Endodermal cell (in vitro differentiated cells): Measurements from ENCODE around the gene AKAP13. TPM values are rescaled to one million over a fixed set of nuclear protein-coding genes. Genes with fewer than 3 reads are reported as not detected.
A peak's percentile ranks its signal among the peaks of the same experiment; 100 is the strongest.

Experiments
- DNase-seq: peaks from one replicate; pipeline ENCODE4 v3.0.0-alpha.2; 2017
- H3K27ac ChIP-seq: 2 replicates; pipeline ENCODE4 v1.5.1; 2013; ENCODE audit warnings: mild to moderate bottlenecking, low read depth, low read length, moderate library complexity
- H3K27me3 ChIP-seq: 2 replicates; pipeline ENCODE4 v1.6.1; 2013; ENCODE audit warnings: mild to moderate bottlenecking, low read length, moderate library complexity; ENCODE audit not compliant: insufficient read depth, control insufficient read depth, poor library complexity, severe bottlenecking
- H3K36me3 ChIP-seq: 2 replicates; pipeline ENCODE4 v1.7.0; 2013; ENCODE audit warnings: mild to moderate bottlenecking, low read length, moderate library complexity; ENCODE audit not compliant: control insufficient read depth, insufficient read depth
- H3K4me1 ChIP-seq: one replicate; pipeline ENCODE4 v1.7.0; 2013; ENCODE audit warnings: low read length; ENCODE audit not compliant: control insufficient read depth, insufficient read depth
- H3K4me3 ChIP-seq: 2 replicates; pipeline ENCODE4 v1.5.1; 2013; ENCODE audit warnings: mild to moderate bottlenecking, low read length, moderate library complexity
- H3K9ac ChIP-seq: 2 replicates; pipeline ENCODE4 v1.6.1; 2013; ENCODE audit warnings: mild to moderate bottlenecking, low read length, moderate library complexity; ENCODE audit not compliant: poor library complexity, severe bottlenecking; ENCODE audit errors: extremely low read depth
- H3K9me3 ChIP-seq: 2 replicates; pipeline ENCODE4 v1.6.1; 2013; ENCODE audit warnings: mild to moderate bottlenecking, low read length, moderate library complexity; ENCODE audit not compliant: control insufficient read depth
- H3K27ac Mint-ChIP-seq: 2 replicates; pipeline ENCODE4 v1.8.0; 2020; ENCODE audit warnings: mixed read lengths
- H3K27me3 Mint-ChIP-seq: 2 replicates; pipeline ENCODE4 v1.8.0; 2021; ENCODE audit warnings: mild to moderate bottlenecking, mixed read lengths; ENCODE audit not compliant: insufficient read depth
- H3K36me3 Mint-ChIP-seq: 2 replicates; pipeline ENCODE4 v1.8.0; 2020; ENCODE audit warnings: low read depth, mixed read lengths
- H3K4me1 Mint-ChIP-seq: 2 replicates; pipeline ENCODE4 v1.8.0; 2020; ENCODE audit warnings: mixed read lengths
- H3K4me3 Mint-ChIP-seq: 2 replicates; pipeline ENCODE4 v1.8.0; 2020; ENCODE audit warnings: mild to moderate bottlenecking, moderate library complexity, mixed read lengths
- H3K9me3 Mint-ChIP-seq: 2 replicates; pipeline ENCODE4 v1.8.0; 2020; ENCODE audit warnings: mild to moderate bottlenecking, mixed read lengths
- WGBS, 2 experiments: methylation state at CpG; one replicate each; pipeline versions ENCODE4 v1.1.5 to v1.1.7; 2013; ENCODE audit warnings: missing lambda C conversion rate in 2 of 2, mixed read lengths in 1 of 2; ENCODE audit not compliant: insufficient coverage in 1 of 2, insufficient read length in 1 of 2; 5-methylcytosine and 5-hydroxymethylcytosine counted together
- total RNA-seq, 2 donors: library from RNA; stranded (reverse); fragmentation: NEBNext Ultra II Directional in 1 of 2; extraction: Animal tissue kit (Norgen Biotek cat#: 25700) in 1 of 2; gene quantifications; 2 replicates in 1 of 2; 3 replicates in 1 of 2; pipeline ENCODE4 v1.2.1, GENCODE V29; 2021
- TF ChIP-seq, protein P1 (sequence below): fragments of 200-600 bp; sonication (generic); conservative IDR thresholded peaks from 2 replicates; pipeline ENCODE4 v1.5.0; 2021; ENCODE audit warnings: antibody characterized with exemption, mild to moderate bottlenecking

The AKAP13 gene
- total RNA-seq, 2 donors from 2014 or later: 115 to 131 TPM

- Histone ChIP-seq H3K9me3 (no peaks in the 10 kb centered on the region), H3K9ac (no peak overlapping the region), H3K4me1 (peaks cover 8% of the 10 kb centered on the region), H3K27me3 (no peaks in the 10 kb centered on the region), H3K4me3 (no peak overlapping the region), H3K36me3 (peaks cover 62% of the 10 kb centered on the region), H3K27ac (no peak overlapping the region)
- Mint-ChIP-seq H3K4me3 (no peak overlapping the region), H3K9me3 (no peaks in the 10 kb centered on the region), H3K4me1 (peaks cover 43% of the 10 kb centered on the region), H3K27me3 (no peaks in the 10 kb centered on the region), H3K36me3 (peaks cover 24% of the 10 kb centered on the region), H3K27ac (no peak overlapping the region)
- peak; percentile 60 for DNase-seq
- TF ChIP-seq, protein P1, sequence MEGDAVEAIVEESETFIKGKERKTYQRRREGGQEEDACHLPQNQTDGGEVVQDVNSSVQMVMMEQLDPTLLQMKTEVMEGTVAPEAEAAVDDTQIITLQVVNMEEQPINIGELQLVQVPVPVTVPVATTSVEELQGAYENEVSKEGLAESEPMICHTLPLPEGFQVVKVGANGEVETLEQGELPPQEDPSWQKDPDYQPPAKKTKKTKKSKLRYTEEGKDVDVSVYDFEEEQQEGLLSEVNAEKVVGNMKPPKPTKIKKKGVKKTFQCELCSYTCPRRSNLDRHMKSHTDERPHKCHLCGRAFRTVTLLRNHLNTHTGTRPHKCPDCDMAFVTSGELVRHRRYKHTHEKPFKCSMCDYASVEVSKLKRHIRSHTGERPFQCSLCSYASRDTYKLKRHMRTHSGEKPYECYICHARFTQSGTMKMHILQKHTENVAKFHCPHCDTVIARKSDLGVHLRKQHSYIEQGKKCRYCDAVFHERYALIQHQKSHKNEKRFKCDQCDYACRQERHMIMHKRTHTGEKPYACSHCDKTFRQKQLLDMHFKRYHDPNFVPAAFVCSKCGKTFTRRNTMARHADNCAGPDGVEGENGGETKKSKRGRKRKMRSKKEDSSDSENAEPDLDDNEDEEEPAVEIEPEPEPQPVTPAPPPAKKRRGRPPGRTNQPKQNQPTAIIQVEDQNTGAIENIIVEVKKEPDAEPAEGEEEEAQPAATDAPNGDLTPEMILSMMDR: peak; percentile 55
- WGBS, 2 experiments: 84 to 90% methylated on average over 8 to 15 of the region's 15 CpGs
These were observed 163.3 kb downstream of the AKAP13 start for GRCh38 chr15:85543741-85544155.

DNA sequence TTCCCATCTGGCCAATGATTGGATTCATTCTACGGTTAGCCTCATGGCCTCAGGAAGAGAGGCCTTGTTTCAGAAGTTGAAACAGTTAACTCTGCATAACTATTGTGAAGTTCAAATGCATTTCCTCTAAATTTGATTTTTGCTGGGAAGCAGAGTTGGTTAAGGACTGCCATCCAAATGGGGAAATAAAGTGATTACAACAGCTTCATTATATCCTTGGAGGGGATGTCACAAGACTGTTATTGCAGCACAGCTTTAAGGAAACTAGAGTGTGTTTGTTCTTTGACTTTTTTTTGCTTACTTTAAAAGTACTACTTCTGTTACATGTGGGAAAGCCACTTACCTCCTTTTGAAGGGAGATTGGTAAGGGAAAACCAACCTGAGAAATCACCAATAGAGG, 164.8 kb downstream of the AKAP13 start:
- H3K4me1 ChIP-seq: peaks cover 6% of the 10 kb centered on the region
- TF ChIP-seq, protein P1: no peak
- no peaks in the 10 kb centered on the region for H3K9me3 Mint-ChIP-seq
- 92 to 100% methylated on average over 1 of the region's 1 CpG for WGBS, 2 experiments
- H3K27me3 ChIP-seq: no peaks in the 10 kb centered on the region
- H3K9ac ChIP-seq: no peak overlapping the region
- H3K4me3 ChIP-seq: no peak overlapping the region
- no peak overlapping the region for H3K27ac ChIP-seq
- no peak for DNase-seq
- no peak overlapping the region for H3K27ac Mint-ChIP-seq
- no peak overlapping the region for H3K4me3 Mint-ChIP-seq
- H3K36me3 Mint-ChIP-seq: peaks cover 28% of the 10 kb centered on the region
- no peaks in the 10 kb centered on the region for H3K9me3 ChIP-seq
- peaks cover 35% of the 10 kb centered on the region for H3K4me1 Mint-ChIP-seq
- H3K36me3 ChIP-seq: peaks cover 72% of the 10 kb centered on the region
- no peaks in the 10 kb centered on the region for H3K27me3 Mint-ChIP-seq

DNA sequence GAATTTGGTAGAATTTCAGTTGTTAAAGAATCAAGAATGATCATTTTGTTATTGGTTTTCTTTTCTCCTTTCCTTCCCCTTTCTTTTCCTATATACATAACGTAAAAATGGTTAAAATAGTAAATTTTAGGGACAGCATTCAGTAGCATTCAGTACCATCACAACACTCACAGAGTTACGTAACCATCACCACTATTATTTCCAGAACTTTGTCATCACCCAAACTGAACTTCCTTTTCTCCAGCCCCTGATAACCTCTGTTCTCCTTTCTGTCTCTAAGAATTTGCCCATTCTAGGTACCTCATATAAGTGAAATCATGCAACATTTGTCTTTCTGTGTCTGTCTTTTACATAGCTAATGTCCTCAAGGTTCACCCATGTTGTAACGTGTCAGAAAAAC, 165.3 kb downstream of the AKAP13 start:
- DNase-seq: no peak
- no peak overlapping the region for H3K9ac ChIP-seq
- peaks cover 31% of the 10 kb centered on the region for H3K36me3 Mint-ChIP-seq
- H3K27ac Mint-ChIP-seq: no peak overlapping the region
- peaks cover 78% of the 10 kb centered on the region for H3K36me3 ChIP-seq
- TF ChIP-seq, protein P1: no peak
- H3K27me3 ChIP-seq: no peaks in the 10 kb centered on the region
- no peaks in the 10 kb centered on the region for H3K9me3 Mint-ChIP-seq
- peaks cover 4% of the 10 kb centered on the region for H3K4me1 ChIP-seq
- WGBS, 2 experiments: 100% methylated on average over 1 to 3 of the region's 3 CpGs
- no peak overlapping the region for H3K4me3 Mint-ChIP-seq
- no peak overlapping the region for H3K4me3 ChIP-seq
- H3K27me3 Mint-ChIP-seq: no peaks in the 10 kb centered on the region
- H3K4me1 Mint-ChIP-seq: peaks cover 29% of the 10 kb centered on the region
- H3K27ac ChIP-seq: no peak overlapping the region
- H3K9me3 ChIP-seq: no peaks in the 10 kb centered on the region
